D721Med (cell line): ENCODE results near the gene MOXD1.

Experiments
- DNase-seq: peaks from one replicate; pipeline ENCODE4 v3.0.0; 2011; ENCODE audit warnings: low spot score; ENCODE audit not compliant: insufficient read length
- FAIRE-seq: peaks from 2 replicates; lab custom pipeline; 2011; peaks lifted over from hg19 to GRCh38; lab: Jason Lieb, UNC
- TF ChIP-seq, protein P1 (sequence below): IDR thresholded peaks from 2 replicates; pipeline ENCODE4 v1.5.1; 2012; ENCODE audit warnings: mild to moderate bottlenecking, control low read depth; ENCODE audit not compliant: insufficient read depth; ENCODE audit errors: missing control alignments

Gene MOXD1

DNA sequence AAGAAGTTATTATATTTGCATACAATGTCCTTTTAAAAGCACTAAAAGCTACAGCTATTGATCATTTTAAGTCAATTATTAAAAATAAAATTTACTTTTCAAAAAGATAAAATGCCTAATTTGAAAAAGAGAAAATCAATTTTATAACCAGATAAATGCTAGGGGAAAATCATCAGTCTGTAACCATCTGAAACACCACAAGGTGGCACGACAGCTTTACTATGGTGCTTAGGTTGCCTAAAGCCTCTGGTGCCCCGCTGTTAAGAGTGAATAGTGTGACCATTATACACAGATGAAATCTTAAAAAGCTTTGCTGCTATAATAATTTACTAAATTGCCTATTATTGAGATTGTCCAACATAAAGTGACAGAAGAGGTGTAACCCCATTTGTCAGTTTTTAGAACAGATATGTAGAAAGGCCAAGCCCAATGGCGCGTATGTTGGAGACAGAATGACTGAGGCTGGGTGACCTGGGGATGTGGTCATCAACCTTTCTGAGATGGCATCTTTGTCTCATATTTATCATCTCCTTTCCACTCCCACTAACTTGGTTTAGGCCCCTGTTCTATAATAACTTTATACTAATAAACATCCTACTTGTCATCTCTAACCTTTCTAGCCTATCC, 100.8 kb downstream of the MOXD1 start:
- TF ChIP-seq, protein P1, sequence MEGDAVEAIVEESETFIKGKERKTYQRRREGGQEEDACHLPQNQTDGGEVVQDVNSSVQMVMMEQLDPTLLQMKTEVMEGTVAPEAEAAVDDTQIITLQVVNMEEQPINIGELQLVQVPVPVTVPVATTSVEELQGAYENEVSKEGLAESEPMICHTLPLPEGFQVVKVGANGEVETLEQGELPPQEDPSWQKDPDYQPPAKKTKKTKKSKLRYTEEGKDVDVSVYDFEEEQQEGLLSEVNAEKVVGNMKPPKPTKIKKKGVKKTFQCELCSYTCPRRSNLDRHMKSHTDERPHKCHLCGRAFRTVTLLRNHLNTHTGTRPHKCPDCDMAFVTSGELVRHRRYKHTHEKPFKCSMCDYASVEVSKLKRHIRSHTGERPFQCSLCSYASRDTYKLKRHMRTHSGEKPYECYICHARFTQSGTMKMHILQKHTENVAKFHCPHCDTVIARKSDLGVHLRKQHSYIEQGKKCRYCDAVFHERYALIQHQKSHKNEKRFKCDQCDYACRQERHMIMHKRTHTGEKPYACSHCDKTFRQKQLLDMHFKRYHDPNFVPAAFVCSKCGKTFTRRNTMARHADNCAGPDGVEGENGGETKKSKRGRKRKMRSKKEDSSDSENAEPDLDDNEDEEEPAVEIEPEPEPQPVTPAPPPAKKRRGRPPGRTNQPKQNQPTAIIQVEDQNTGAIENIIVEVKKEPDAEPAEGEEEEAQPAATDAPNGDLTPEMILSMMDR = peak; percentile 60
- FAIRE-seq (no peak), DNase-seq (no peak)

DNA sequence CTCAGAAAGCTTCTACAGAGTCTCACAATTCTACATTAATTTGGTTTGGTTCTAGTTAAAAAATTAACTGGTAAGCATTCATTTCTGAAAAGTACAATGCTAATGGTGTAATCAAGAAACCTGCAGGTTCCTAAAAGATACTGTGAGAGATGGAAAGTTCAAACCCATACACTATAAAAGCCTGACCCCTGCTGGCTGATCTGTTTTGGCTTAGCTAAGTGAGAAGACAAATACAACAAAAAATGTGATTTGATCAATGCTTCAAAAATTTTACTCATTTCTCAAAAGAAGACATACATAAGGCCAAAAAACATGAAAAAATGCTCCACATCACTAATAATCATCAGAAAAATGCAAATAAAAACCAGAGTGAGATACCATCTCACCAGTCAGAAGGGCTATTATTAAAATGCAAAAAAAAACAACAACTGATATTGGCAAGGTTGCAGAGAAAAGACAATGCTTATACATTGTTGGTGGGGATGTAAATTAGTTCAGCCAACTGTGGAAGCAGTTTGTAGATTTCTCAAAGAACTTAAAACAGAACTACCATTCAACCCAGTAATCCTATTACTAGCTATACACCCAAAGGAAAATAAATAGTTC, 102.8 kb downstream of the MOXD1 start:
- TF ChIP-seq, protein P1 = peak; percentile 69
- no peak for FAIRE-seq
- no peak for DNase-seq

DNA sequence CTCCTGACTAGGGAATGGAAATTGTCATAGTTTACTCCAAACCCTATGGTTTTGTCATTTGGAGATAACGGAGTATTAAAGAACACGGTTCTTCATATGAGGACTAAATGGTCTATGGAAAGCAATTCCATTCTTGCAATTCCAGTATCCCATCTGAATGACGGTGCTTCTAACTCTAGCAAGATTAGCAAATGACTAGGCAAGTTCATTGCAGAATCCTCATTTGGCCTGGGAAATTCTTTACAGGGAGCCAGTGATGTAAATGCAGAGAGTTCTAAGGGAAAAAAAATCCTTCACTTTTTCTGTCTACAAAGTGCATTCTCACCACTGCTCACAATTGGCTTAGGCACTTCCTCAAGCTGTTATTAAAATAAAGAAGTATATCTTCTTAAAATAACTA, 111.5 kb downstream of the MOXD1 start:
- DNase-seq (no peak), FAIRE-seq (no peak)
- TF ChIP-seq, protein P1 = no peak

DNA sequence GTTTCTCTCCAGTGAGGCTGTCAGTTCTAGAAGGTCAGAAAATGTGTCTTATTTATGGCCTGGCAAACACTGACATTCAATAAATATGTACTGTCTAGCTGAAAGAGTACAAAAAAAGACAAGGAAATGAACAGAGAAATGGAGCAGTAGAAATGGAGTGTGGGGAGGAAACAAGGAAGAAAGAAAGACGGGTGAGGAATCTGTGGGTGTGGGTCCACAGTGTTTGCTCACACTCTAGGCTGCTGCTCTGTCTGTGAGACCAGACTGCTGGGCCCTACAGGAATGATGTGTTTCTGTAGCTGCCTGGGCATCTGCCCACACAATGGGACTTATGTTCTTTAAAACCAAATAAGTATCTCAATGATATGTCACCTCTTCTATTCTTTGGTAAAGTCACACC, 114.2 kb downstream of the MOXD1 start:
- no peak for FAIRE-seq
- TF ChIP-seq, protein P1 = no peak
- no peak for DNase-seq

DNA sequence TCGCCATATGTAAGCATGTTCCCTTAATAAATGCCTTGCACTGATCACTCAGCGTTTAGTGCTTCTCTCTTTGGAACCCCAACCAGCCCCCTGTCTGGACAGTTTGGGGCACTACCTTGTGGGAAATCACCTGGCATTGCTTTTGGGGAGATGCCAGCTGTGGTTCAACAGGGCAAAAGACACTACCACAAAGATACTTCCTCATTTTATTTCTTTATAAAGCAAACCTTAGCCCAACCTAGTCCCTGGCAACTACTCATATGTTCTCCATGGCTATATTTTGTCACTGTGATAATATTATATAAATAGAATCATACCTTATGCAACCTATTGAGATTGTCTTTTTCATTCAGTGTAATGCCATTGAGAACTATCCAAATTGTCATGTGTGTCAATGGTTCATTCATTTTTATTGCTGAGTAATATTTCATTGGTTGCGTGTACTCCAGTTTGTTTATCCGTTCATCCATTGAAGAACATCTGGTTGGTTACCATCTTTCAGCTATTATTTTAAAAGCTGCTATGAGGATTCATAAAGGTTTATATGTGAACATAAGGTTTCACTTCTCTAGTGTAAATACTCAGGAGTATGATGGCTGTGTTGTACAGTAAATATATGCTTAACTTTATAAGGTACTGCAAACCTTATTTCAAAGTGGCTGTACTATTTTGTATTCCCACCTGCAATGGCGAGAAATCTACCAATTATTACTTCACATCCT, 114.8 kb downstream of the MOXD1 start:
- TF ChIP-seq, protein P1 = no peak
- FAIRE-seq = no peak
- no peak for DNase-seq

DNA sequence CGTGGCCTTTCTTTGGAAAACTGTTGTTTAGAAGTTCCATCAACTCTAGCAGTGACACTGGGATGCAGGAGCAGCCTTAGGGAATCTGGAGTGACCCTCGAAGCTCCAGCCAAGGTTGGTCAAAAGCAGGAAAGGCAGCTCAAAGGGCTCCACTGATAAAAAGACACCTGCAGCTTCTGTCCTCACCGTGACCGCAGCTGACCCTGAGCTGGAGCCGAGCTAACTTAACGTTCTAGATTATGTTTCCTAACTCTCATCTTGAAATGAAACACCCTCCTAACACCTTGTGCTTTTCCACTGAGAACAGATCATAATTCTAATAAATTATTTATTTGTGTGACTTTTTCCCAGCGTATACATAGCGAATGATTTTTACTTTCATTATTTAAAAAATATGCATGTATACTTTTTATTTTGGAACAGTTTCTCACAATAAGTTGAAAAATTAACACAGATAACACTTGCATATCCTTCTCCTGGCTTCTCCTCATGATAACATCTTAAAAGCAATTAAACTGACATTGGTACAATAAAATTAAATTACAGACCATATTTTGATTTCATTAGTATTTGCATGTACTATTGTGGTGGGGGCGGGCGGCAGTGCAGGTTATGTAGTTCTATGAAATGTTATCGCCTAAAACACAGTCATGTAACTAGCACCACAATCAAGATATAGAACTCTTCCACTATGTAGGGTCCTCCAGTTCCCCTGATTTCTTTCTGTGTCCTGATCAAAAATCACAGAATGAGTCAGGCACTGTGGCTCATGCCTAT, 116.1 kb downstream of the MOXD1 start:
- no peak for FAIRE-seq
- no peak for DNase-seq
- TF ChIP-seq, protein P1 = no peak
